Activated CD4-positive, alpha-beta T cell treated with anti-CD3 and anti-CD28 coated beads, Interleukin-2, amount 50 U/mL, for 1 hour (primary cell): ENCODE results near the gene DUSP2.
"Not testable (repeated sequence)": the region's sequence is repeated elsewhere in the genome, so short reads cannot be mapped to it uniquely, and the experiment has no call there.

Experiments used
- DNase-seq: peaks from one replicate; pipeline ENCODE4 v3.0.0-alpha.2; 2020

DUSP2 gene

GRCh38 chr2:96161898-96162297, 16.7 kb upstream of the DUSP2 start:
- DNase-seq, result no peak

GRCh38 chr2:96160366-96160765, 15.1 kb upstream of the DUSP2 start:
- not testable (repeated sequence) for DNase-seq

GRCh38 chr2:96159084-96159830, 14.0 kb upstream of the DUSP2 start:
- peak; percentile 31 for DNase-seq

- no peak for DNase-seq
Observed at GRCh38 chr2:96158554-96158940, 13.3 kb upstream of the DUSP2 start.

GRCh38 chr2:96157649-96158553, 12.7 kb upstream of the DUSP2 start:
- DNase-seq, result peak; percentile 74

GRCh38 chr2:96156926-96157648, 11.8 kb upstream of the DUSP2 start:
- no peak for DNase-seq

GRCh38 chr2:96156011-96156820, 11.0 kb upstream of the DUSP2 start:
- no peak for DNase-seq

GRCh38 chr2:96154506-96155380, 9.5 kb upstream of the DUSP2 start:
- DNase-seq, result no peak

GRCh38 chr2:96153991-96154431, 8.8 kb upstream of the DUSP2 start:
- DNase-seq, result no peak

- no peak for DNase-seq
Observed at GRCh38 chr2:96153291-96153713, 8.1 kb upstream of the DUSP2 start.

GRCh38 chr2:96152304-96153161, 7.3 kb upstream of the DUSP2 start:
- no peak for DNase-seq

GRCh38 chr2:96151595-96152303, 6.5 kb upstream of the DUSP2 start:
- no peak for DNase-seq

GRCh38 chr2:96150791-96151594, 5.8 kb upstream of the DUSP2 start:
- no peak for DNase-seq

GRCh38 chr2:96150007-96150640, 4.9 kb upstream of the DUSP2 start:
- no peak for DNase-seq

- peak; percentile 98 for DNase-seq
Observed at GRCh38 chr2:96148410-96149217, 3.4 kb upstream of the DUSP2 start.

GRCh38 chr2:96147593-96148201, 2.5 kb upstream of the DUSP2 start:
- no peak for DNase-seq
